HG03439 (cell line): ENCODE results near the gene PHLDA1.

Experiments used
- ATAC-seq: cut with Tn5 transposase; IDR thresholded peaks from one replicate; pipeline ENCODE4 v1.9.1; 2021; ENCODE audit warnings: mild to moderate bottlenecking, moderate library complexity; ENCODE audit not compliant: unreplicated experiment

Gene PHLDA1

GRCh38 chr12:76020281-76020680, 11.3 kb downstream of the PHLDA1 start:
- ATAC-seq, result no peak

- no peak for ATAC-seq
Observed at GRCh38 chr12:76018672-76019071, 12.9 kb downstream of the PHLDA1 start.

DNA sequence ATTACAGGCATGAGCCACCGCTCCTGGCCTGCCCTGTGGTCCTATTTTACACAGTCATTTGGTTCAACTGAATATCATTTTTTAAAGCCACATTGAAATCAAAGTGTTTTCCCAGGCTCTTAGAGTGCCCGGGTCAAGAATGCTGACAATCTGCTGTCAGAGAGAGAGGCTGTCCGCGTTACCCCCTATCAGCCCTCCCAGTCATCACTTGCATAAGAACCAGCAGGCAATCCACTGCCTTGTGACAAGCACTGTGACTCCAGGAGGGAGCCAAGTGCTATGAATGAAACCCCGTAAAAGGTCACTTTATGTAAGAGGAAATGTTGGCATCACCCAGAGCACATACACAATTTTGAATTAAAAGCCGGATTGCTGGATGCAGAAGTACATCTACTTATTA, 13.5 kb downstream of the PHLDA1 start:
- no peak for ATAC-seq

DNA sequence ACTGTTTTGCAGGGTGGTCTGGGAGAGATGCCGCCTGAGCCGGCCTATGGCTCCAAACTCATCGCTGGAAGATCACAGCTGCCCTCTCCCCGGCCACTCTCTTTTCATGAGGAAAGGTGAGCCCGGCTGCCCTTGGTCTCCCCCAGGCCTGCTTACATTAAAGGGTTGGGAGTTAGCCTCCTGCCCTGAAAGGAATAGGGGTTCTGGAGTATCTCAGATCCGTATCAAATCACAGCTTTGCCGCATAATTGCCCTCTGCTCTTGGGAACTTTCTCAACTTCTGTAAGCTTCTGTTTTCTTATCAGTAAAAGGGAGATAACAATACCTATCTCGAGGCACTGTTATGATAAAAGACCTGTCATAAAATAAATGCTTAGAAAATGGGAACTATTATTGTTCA, 17.6 kb downstream of the PHLDA1 start:
- ATAC-seq, result no peak

DNA sequence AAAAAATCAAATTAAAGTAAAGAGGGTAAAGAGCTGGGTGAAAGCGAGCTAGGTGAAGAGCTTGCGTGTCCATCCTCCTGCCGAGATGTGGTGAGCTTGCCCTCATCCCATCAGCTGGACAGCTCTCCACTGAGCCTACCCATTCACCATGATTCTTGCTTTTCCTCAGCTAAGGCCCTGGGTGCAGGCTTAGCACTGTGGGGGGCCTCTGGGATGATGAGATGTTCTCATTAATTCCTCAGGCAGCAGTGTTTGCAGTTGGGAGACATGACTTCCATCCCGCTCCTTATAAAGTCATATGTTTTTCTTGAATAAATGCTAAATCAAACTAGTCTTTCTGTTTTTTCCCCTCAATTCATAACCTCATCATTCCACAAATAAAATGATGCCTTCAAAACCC, 18.0 kb downstream of the PHLDA1 start:
- ATAC-seq, result no peak

DNA sequence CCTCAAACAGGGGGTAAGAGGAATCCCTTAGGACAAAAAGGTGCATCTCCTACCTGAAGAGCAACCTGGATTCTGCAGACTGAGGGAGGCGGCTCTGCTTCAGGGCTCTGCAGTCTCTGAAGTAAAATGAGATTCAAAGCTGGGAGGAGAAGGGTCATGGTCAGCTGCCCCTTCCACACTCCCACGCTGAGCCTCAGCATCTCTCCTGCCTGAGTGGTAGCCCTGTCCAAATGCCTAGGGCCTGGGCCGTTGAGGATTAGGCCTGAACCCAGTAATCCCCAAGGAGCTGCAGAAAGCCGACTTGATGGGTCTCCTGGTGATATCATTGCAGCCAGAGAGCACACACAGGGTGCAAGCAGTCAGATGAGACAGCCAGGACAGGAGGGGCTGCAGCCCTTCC, 18.9 kb downstream of the PHLDA1 start:
- ATAC-seq, result no peak

- no peak for ATAC-seq
Observed at GRCh38 chr12:76010732-76011458, 20.7 kb downstream of the PHLDA1 start.

GRCh38 chr12:76008428-76008827, 23.1 kb downstream of the PHLDA1 start:
- no peak for ATAC-seq

GRCh38 chr12:76007640-76008039, 23.9 kb downstream of the PHLDA1 start:
- no peak for ATAC-seq

DNA sequence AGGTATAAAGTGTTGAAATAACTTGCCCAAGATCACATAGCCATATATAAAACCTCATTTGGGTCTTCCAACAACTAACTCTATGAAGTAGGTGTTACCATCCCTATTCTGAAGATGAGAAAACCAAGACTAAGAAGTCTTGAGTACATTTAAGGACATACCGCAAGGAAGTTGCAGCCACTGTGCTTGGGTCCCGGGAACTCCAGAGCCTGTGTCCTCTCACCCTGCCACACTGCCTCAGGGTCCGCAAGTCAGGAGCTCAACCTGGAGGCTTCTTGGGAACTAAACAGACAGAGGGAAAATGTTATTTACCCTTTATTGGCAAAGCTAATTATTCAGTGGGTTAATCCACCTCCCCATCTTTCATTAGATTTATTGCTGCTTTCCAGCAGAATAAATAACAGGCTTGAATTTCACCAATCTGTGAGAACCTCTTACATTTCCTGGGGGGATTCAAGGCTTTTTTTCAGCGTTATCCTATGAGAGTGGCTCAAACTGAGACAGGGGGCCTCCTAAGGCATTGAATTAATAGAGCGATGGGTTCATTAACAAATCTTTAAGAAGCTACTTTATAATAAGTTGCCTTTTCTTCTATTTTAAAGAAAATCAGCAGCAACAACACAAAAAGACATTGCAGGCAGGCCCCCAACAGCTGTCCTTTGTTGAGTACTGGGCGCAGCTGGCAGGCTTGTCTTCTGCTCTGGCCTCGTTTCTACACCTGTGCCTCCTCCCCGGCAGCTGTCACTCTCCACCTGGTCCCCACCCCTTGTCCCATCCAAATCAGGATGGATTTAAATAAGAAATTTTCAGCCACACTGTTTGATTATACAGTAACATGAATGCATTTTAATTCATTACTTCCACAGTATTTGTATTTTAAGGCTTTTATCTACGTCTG, 25.3 kb downstream of the PHLDA1 start:
- ATAC-seq, result no peak

GRCh38 chr12:76003355-76003638, 28.3 kb downstream of the PHLDA1 start:
- no peak for ATAC-seq

DNA sequence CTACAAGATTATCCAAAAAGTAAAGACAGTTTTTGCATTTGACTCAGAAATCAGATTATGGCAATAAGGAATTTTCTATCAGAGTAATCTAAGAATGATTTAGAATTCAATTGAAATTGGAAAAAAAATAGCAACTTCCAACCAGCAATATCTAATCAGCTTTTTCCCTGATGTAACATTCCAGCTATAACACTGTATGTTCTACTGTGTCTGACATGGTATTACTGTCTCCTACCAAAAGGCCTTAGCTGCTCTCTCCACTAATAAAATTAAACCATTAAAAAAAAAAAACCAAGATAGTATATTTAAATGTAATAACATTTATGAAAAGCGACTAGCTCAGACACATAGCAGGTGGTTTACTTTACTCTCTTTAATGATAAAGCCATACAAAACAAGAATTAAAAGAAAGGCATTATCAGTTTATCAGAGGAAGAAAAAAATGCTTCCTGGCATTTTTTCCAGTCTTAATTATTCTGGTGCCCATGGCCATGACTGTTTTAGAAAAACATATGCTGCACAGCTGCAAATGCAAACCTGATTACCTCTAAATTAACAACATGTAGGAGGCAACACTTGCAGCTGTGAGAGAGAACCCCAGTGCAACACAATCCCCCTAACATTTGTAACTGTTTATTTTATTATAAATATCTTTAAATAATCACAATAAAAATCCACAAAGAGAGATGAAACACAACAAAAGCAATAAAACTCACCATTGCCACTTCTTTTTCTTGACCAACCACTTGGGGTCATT, 28.8 kb downstream of the PHLDA1 start:
- ATAC-seq, result no peak

DNA sequence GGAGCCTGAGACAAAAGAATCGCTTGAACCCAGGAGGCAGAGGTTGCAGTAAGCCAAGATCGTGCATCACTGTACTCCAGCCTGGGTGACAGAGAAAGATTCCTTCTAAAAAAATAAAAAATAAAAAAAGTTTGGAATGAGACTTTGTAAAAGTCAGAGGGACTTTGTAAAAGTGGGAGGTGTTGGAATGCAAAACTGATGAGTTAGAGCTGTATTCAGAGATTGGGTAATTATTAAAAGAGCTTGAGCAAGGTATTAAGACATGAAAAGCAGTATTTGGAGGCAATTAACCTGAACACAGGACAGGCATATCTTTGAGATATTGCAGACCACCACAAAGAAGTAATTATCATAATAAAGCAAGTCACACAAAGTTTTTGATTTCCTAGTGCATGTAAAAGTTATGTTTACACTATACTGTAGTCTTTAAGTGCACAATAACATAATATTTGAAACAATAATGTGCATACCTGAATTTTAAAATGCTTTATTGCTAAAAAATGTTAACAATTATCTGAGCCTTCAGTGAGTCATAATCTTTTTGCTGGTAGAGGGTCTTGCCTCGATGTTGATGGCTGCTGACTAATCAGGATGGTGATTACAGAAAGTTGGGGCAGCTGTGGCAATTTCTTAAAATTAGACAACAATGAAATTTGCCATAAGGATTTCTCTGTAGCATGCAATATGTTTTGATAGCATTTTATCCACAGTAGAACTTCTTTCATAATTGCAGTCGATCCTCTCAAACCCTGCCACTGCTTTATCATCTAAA, 33.1 kb downstream of the PHLDA1 start:
- no peak for ATAC-seq

- no peak for ATAC-seq
Observed at GRCh38 chr12:75997658-75998057, 33.9 kb downstream of the PHLDA1 start.

GRCh38 chr12:75996861-75997447, 34.6 kb downstream of the PHLDA1 start:
- ATAC-seq, result no peak

DNA sequence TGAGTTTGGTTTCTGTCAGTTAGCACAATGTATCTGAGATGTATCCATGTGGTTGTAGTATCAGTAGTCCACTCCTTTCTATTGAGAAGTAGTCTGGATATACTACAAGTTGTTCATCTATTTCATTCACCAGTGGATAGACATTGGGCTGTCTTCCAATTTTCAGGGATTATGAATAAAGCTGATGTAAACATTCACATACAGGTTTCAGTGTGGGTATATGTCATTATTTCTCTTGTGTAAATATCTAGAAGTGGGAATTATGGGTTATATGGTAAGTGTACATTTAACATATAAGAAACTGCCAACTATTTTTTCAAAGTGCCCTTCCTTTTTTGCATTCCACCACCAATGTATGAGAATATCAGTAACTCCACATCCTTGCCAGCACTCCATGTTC, 35.9 kb downstream of the PHLDA1 start:
- ATAC-seq, result no peak

- no peak for ATAC-seq
Observed at GRCh38 chr12:75994069-75994740, 37.4 kb downstream of the PHLDA1 start.

GRCh38 chr12:75991753-75992152, 39.8 kb downstream of the PHLDA1 start:
- no peak for ATAC-seq

DNA sequence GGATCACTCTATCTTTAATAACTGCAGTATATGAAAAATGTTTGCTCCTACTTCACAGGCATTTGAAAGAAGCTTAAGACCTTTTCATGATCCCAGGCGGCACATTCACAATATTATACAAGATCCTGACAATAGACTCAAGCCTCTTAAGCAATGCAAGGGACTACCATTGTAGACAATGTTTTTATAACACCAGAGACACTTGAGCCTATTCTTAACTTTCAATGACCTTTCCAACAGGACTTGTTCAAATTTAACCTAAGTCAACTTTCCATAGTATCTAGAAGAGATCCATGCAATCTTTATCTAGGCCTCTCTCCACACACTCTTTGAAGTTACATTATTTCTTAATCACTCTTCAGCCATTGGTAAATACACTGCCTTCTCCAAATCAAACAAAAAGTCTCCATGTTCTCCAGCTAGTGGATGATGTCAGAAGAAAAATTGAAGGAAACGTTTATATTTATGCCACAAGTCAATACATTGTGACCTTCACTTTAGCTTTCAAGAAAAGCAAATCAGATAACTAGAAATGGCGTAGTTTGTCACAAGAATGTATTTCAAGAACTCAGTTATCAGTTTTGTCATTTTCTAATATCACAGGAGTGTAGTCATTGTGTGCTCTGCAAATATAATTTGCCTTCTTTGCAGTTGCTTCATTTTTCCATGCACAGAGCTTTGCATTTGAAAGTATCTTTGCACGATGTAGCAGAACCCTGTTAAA, 41.2 kb downstream of the PHLDA1 start:
- no peak for ATAC-seq
